Esophagus muscularis mucosa (tissue), 4 donors: ENCODE measurements around the gene KLC4. TPM values are rescaled to one million over a fixed set of nuclear protein-coding genes. Genes with fewer than 3 reads are reported as not detected.
"Not testable (repeated sequence)": the region's sequence is repeated elsewhere in the genome, so short reads cannot be mapped to it uniquely, and the experiment has no call there.

Experiments used
- DNase-seq: peaks from one replicate; pipeline ENCODE4 v3.0.0-alpha.2; 2017; ENCODE audit errors: extremely low spot score
- H3K27ac ChIP-seq, 4 donors: fragments of 200-600 bp; sonication (generic); replicated peaks in 1 of 4; 1 replicate in 3 of 4; 2 replicates in 1 of 4; pipeline ENCODE4 v1.5.1; 2016 to 2019; ENCODE audit warnings: mild to moderate bottlenecking in 1 of 4
- H3K27me3 ChIP-seq, 4 donors: fragments of 200-600 bp; sonication (generic); one replicate each; pipeline versions ENCODE4 v1.5.1 to v1.6.0; 2016 to 2019
- H3K36me3 ChIP-seq, 4 donors: fragments of 200-600 bp; sonication (generic); one replicate each; pipeline ENCODE4 v1.5.1; 2016 to 2019
- H3K4me1 ChIP-seq, 4 donors: fragments of 200-600 bp; sonication (generic); one replicate each; pipeline ENCODE4 v1.5.1; 2016 to 2019
- H3K4me3 ChIP-seq, 4 donors: fragments of 200-600 bp; sonication (generic); 1 replicate in 2 of 4; 2 replicates in 2 of 4; pipeline ENCODE4 v1.5.1; 2016 to 2019; ENCODE audit warnings: mild to moderate bottlenecking in 4 of 4, moderate library complexity in 1 of 4
- H3K9me3 ChIP-seq, 4 donors: fragments of 200-600 bp; sonication (generic); 1 replicate in 3 of 4; 2 replicates in 1 of 4; pipeline ENCODE4 v1.5.1; 2016 to 2019
- EP300 ChIP-seq: sonication (generic); formaldehyde crosslinking; IDR thresholded peaks from one replicate; pipeline ENCODE4 v1.6.1; 2017; ENCODE audit warnings: antibody characterized with exemption
- POLR2A ChIP-seq: fragments of 450-650 bp; IDR thresholded peaks from one replicate; pipeline ENCODE4 v1.6.1; 2017; ENCODE audit warnings: antibody characterized with exemption, moderate library complexity, mild to moderate bottlenecking, low read depth
- POLR2AphosphoS5 ChIP-seq, 2 donors: sonication (generic); formaldehyde crosslinking; IDR thresholded peaks; one replicate each; pipeline ENCODE4 v1.6.1; 2017; ENCODE audit warnings: antibody characterized with exemption in 2 of 2
- WGBS: methylation state at CpG from one replicate; pipeline ENCODE4 v1.1.5; 2018; 5-methylcytosine and 5-hydroxymethylcytosine counted together
- intact Hi-C: fragments of 100-400 bp; cut with DNase I; formaldehyde crosslinking; loops from one replicate; pipeline ENCODE4 v1.15.1; 2023
- total RNA-seq, 4 donors: library from RNA; depleted of rRNA; stranded (reverse); fragments of >200 nt; gene quantifications; one replicate each; pipeline versions ENCODE4 v1.1.0 to v1.2.1, GENCODE V29; 2016
- TF ChIP-seq, protein P1 (sequence below), 3 experiments: fragments of 200-600 bp in 2 of 3; fragments of 450-650 bp in 1 of 3; sonication (generic) in 2 of 3; IDR thresholded peaks; one replicate each; pipeline ENCODE4 v1.5.1; 2017 to 2019; ENCODE audit warnings: antibody characterized with exemption in 3 of 3, mild to moderate bottlenecking in 2 of 3, moderate library complexity in 1 of 3

The KLC4 gene
- total RNA-seq, 4 donors from 2014 or later: 22.9 to 37.4 (median 27.4) TPM

DNA sequence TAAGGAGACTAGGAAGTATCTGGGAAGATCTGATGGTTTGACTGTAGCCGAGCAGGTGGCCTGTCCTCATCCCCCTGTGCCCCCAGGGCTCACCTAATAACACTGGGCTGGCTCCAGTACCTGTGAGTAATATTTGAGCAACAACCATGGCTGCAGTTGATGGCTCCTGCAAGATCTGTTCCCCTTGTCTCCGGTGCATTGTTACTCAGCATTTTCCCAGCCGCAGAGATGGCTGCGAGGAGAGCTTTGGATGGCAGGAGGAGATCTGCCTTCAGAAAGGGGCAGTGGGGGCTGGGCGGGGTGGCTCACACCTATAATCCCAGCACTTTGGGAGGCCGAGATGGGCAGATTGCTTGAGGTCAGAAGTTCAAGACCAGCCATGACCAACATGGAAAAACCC lies 55.9 kb downstream of the KLC4 start:
- Histone ChIP-seq H3K9me3 (no peaks in the 10 kb centered on the region), H3K4me3 (no peak overlapping the region), H3K4me1 (peaks cover 0 to 9% (median 4%) of the 10 kb centered on the region in 4 donors), H3K27me3 (no peaks in the 10 kb centered on the region), H3K27ac (no peak overlapping the region), H3K36me3 (no peaks in the 10 kb centered on the region)
- no peak for DNase-seq
- intact Hi-C loops: no loop called here
- 94% methylated on average over 6 of the region's 6 CpGs for WGBS
- TF ChIP-seq EP300 (no peak), POLR2AphosphoS5 (IDR thresholded peaks at IDR 0.05) (no peak), POLR2A (no peak)
- TF ChIP-seq, protein P1, sequence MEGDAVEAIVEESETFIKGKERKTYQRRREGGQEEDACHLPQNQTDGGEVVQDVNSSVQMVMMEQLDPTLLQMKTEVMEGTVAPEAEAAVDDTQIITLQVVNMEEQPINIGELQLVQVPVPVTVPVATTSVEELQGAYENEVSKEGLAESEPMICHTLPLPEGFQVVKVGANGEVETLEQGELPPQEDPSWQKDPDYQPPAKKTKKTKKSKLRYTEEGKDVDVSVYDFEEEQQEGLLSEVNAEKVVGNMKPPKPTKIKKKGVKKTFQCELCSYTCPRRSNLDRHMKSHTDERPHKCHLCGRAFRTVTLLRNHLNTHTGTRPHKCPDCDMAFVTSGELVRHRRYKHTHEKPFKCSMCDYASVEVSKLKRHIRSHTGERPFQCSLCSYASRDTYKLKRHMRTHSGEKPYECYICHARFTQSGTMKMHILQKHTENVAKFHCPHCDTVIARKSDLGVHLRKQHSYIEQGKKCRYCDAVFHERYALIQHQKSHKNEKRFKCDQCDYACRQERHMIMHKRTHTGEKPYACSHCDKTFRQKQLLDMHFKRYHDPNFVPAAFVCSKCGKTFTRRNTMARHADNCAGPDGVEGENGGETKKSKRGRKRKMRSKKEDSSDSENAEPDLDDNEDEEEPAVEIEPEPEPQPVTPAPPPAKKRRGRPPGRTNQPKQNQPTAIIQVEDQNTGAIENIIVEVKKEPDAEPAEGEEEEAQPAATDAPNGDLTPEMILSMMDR (IDR thresholded peaks at IDR 0.05): no peak

DNA sequence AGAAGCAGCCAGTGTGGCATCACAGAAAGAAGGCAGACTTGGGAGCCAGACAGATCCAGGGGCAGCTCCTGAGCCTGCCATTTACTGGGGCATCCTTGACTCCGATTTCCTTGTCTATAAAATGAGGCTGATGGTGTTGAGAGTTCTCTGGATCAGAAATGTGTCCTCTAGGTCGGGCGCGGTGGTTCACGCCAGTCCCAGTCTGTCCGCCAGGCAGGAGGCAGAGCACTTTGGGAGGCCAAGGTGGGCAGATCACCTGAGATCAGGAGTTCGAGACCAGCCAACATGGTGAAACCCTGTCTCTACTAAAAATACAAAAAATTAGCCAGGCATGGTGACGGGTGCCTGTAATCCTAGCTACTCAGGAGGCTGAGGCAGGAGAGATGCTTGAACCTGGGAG lies 58.0 kb downstream of the KLC4 start:
- H3K4me3 ChIP-seq, H3K27ac ChIP-seq, H3K27me3 ChIP-seq, H3K36me3 ChIP-seq, H3K9me3 ChIP-seq, intact Hi-C loops, DNase-seq: not testable (repeated sequence)
- H3K4me1 ChIP-seq: peaks cover 3 to 18% (median 17%) of the 10 kb centered on the region in 4 donors
- WGBS: 93% methylated on average over 8 of the region's 8 CpGs

DNA sequence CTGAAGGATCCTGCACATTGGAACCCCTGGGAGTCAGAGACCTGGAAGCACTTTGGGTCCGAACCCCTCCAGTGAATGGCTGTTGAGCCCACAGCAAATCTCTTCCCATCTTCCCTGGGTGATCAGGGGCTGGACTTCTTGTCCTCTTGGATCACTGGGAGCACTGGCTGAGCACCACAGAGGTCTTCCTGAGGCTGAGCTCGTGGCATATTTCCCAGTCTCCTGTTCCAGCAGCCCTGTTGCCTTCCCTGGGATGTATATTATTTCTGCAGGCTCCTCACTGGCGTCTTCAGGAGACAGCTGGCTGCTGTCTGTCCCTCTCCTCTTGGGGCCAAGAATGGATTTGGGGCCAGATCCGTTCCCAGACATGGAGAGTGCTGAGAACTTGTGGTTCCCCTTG lies 60.1 kb downstream of the KLC4 start:
- H3K36me3 ChIP-seq: no peaks in the 10 kb centered on the region
- no peak for DNase-seq
- 72% methylated on average over 4 of the region's 4 CpGs for WGBS
- H3K27me3 ChIP-seq: no peaks in the 10 kb centered on the region
- H3K4me3 ChIP-seq: no peak overlapping the region
- no peak for TF ChIP-seq POLR2A
- TF ChIP-seq EP300: no peak
- TF ChIP-seq, protein P1 (IDR thresholded peaks at IDR 0.05): no peak
- TF ChIP-seq POLR2AphosphoS5 (IDR thresholded peaks at IDR 0.05): no peak
- peaks cover 3 to 30% (median 29%) of the 10 kb centered on the region in 4 donors for H3K4me1 ChIP-seq
- no peak overlapping the region for H3K27ac ChIP-seq
- intact Hi-C loops: no loop called here
- no peaks in the 10 kb centered on the region for H3K9me3 ChIP-seq

DNA sequence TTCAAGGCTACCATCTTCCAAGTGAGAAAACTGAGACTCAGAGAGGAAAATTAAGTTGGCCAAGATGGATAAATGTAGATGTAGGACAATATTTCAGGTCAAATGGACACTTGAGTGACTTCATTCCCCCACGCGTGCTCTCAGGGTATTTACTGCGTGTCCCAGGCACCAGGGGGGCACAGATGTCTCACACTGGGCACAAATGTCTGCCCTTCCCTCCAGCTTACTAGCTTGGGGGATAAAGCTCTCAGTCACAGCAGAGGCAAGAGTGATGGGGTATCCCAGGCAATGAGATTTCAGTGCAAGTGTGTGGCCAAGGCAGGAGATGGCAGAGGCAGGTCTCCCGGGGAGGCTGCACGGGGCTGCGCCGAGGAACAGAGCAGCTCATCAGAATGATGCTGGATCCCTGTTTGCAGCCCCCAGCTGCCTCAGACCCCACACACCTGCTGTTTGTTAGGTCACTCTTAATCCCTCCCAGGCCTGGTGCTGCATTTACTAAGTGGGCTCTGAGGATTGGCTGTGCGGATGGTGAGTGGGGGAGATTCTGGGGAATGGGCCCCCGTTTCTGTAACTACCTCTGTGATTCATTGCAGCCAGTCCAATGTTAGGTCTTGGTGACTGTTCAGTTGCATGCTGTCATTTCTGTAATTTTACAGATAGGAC lies 60.8 kb downstream of the KLC4 start:
- no peak for DNase-seq
- intact Hi-C loops: no loop called here
- 89% methylated on average over 9 of the region's 9 CpGs for WGBS
- Histone ChIP-seq H3K4me3 (no peak overlapping the region), H3K9me3 (no peaks in the 10 kb centered on the region), H3K27ac (peak overlapping the region in 1 of 4 donors; percentile 57), H3K27me3 (no peaks in the 10 kb centered on the region), H3K36me3 (no peaks in the 10 kb centered on the region), H3K4me1 (peaks cover 3 to 30% (median 27%) of the 10 kb centered on the region in 4 donors)
- TF ChIP-seq POLR2AphosphoS5 (IDR thresholded peaks at IDR 0.05): no peak
- no peak for TF ChIP-seq EP300
- TF ChIP-seq, protein P1 (IDR thresholded peaks at IDR 0.05): no peak
- no peak for TF ChIP-seq POLR2A

GRCh38 chr6:43120944-43121913 lies 61.8 kb downstream of the KLC4 start:
- H3K36me3 ChIP-seq: no peaks in the 10 kb centered on the region
- intact Hi-C loops: no loop called here
- WGBS: 46% methylated on average over 9 of the region's 9 CpGs
- H3K27ac ChIP-seq: peak overlapping the region in 3 of 4 donors; percentile 26 to 68 (median 57)
- no peak overlapping the region for H3K4me3 ChIP-seq
- H3K4me1 ChIP-seq: peaks cover 3 to 30% (median 27%) of the 10 kb centered on the region in 4 donors
- H3K27me3 ChIP-seq: no peaks in the 10 kb centered on the region
- peak; percentile 42 to 48 for TF ChIP-seq POLR2AphosphoS5 (IDR thresholded peaks at IDR 0.05)
- TF ChIP-seq, protein P1 (IDR thresholded peaks at IDR 0.05): no peak
- DNase-seq: no peak
- H3K9me3 ChIP-seq: no peaks in the 10 kb centered on the region
